SK-N-SH (cell line): ENCODE data around the gene IFT122.

ENCODE experiments used
- CTCF ChIP-seq: fragments of 200-600 bp; sonication (generic); IDR thresholded peaks from 2 replicates; pipeline ENCODE4 v1.6.1; 2017; ENCODE audit warnings: antibody characterized with exemption, mild to moderate bottlenecking, moderate library complexity
- EP300 ChIP-seq, 2 experiments: IDR thresholded peaks; 2 replicates each; pipeline versions ENCODE4 v1.4.0 to v1.6.1; 2012; ENCODE audit warnings: borderline replicate concordance in 1 of 2, low read depth in 1 of 2, low read length in 1 of 2
- JUND ChIP-seq: IDR thresholded peaks from 2 replicates; pipeline ENCODE4 v1.4.0; 2012
- MAX ChIP-seq: IDR thresholded peaks from 2 replicates; pipeline ENCODE4 v1.4.0; 2012; ENCODE audit warnings: low read depth
- NRF1 ChIP-seq: IDR thresholded peaks from 2 replicates; pipeline ENCODE4 v1.6.1; 2012; ENCODE audit warnings: low read depth, mild to moderate bottlenecking, low read length
- SMC3 ChIP-seq: IDR thresholded peaks from 2 replicates; pipeline ENCODE4 v1.6.1; 2012; ENCODE audit warnings: low read depth, low read length, improper control_type of control experiment
- ZBTB33 ChIP-seq: IDR thresholded peaks from 2 replicates; pipeline ENCODE4 v1.4.0; 2012; ENCODE audit warnings: low read depth, borderline replicate concordance

- TF ChIP-seq CTCF (no peak), NRF1 (no peak), ZBTB33 (no peak), JUND (no peak), MAX (no peak), EP300 (IDR thresholded peaks at IDR 0.05; ENCODE audit: borderline replicate concordance in 1 of 2, low read depth in 1 of 2, low read length in 1 of 2) (no peak), SMC3 (no peak)
Observed at GRCh38 chr3:129534428-129535027, 94.5 kb downstream of the IFT122 start.
